Large intestine (tissue), 3 donors: Measurements from ENCODE around the gene COG8. TPM values are rescaled to one million over a fixed set of nuclear protein-coding genes. Genes with fewer than 3 reads are reported as not detected.
A peak's percentile ranks its signal among the peaks of the same experiment; 100 is the strongest.

Experiments
- DNase-seq, 2 donors: peaks; one replicate each; pipeline versions ENCODE4 v3.0.0 to v3.0.0-alpha.2; 2013
- H3K27ac ChIP-seq: one replicate; pipeline ENCODE4 v1.5.1; 2013; ENCODE audit warnings: low read length
- H3K27me3 ChIP-seq: 2 replicates; pipeline ENCODE4 v1.6.1; 2013; ENCODE audit warnings: low read length; ENCODE audit not compliant: control insufficient read depth, insufficient read depth
- H3K36me3 ChIP-seq: 2 replicates; pipeline ENCODE4 v1.6.1; 2013; ENCODE audit warnings: low read length; ENCODE audit not compliant: control insufficient read depth, insufficient read depth
- H3K4me1 ChIP-seq: one replicate; pipeline ENCODE4 v1.6.1; 2013; ENCODE audit warnings: low read length; ENCODE audit not compliant: control insufficient read depth, insufficient read depth
- H3K4me3 ChIP-seq: one replicate; pipeline ENCODE4 v1.5.1; 2013; ENCODE audit warnings: low read length
- H3K9me3 ChIP-seq: one replicate; pipeline ENCODE4 v1.6.1; 2013; ENCODE audit warnings: mild to moderate bottlenecking, low read depth, low read length, moderate library complexity; ENCODE audit not compliant: control insufficient read depth
- WGBS: methylation state at CpG from one replicate; pipeline ENCODE4 v1.1.5; 2013; ENCODE audit warnings: low lambda C conversion rate; ENCODE audit not compliant: insufficient coverage; 5-methylcytosine and 5-hydroxymethylcytosine counted together
- polyA plus RNA-seq: library from polyadenylated mRNA; unstranded; fragments of 120-200 nt; gene quantifications from one replicate; pipeline ENCODE4 v1.2.1, GENCODE V29; 2013

Gene COG8
- polyA plus RNA-seq, 1 donor = 29.0 TPM

GRCh38 chr16:69349536-69349935, 10.2 kb upstream of the COG8 start:
- WGBS = no CpG with 5 or more reads among the region's 10 CpGs
- H3K36me3 ChIP-seq = peaks cover 13% of the 10 kb centered on the region
- H3K4me3 ChIP-seq = no peak overlapping the region

GRCh38 chr16:69348222-69348621, 8.9 kb upstream of the COG8 start:
- Histone ChIP-seq H3K4me3 (no peak overlapping the region), H3K9me3 (no peaks in the 10 kb centered on the region), H3K36me3 (peaks cover 20% of the 10 kb centered on the region), H3K4me1 (peaks cover 11% of the 10 kb centered on the region), H3K27ac (no peak overlapping the region), H3K27me3 (no peaks in the 10 kb centered on the region)
- no CpG with 5 or more reads among the region's 6 CpGs for WGBS
- no peak for DNase-seq

More at GRCh38 chr16:69349536-69349935, 10.2 kb upstream of the COG8 start:
- Histone ChIP-seq H3K27ac (no peak overlapping the region), H3K9me3 (no peaks in the 10 kb centered on the region), H3K4me1 (peaks cover 11% of the 10 kb centered on the region), H3K27me3 (no peaks in the 10 kb centered on the region)
- DNase-seq = no peak

- no peak for DNase-seq
- WGBS = no CpG with 5 or more reads among the region's 6 CpGs
- H3K4me1 ChIP-seq = peaks cover 6% of the 10 kb centered on the region
- no peak overlapping the region for H3K4me3 ChIP-seq
- peaks cover 16% of the 10 kb centered on the region for H3K36me3 ChIP-seq
- H3K27me3 ChIP-seq = no peaks in the 10 kb centered on the region
- H3K9me3 ChIP-seq = no peaks in the 10 kb centered on the region
- H3K27ac ChIP-seq = no peak overlapping the region
Measured at GRCh38 chr16:69346683-69347082, 7.3 kb upstream of the COG8 start.

- Histone ChIP-seq H3K4me3 (no peak overlapping the region), H3K27me3 (no peaks in the 10 kb centered on the region), H3K4me1 (peaks cover 2% of the 10 kb centered on the region), H3K36me3 (peaks cover 23% of the 10 kb centered on the region), H3K27ac (no peak overlapping the region), H3K9me3 (no peaks in the 10 kb centered on the region)
- DNase-seq = no peak
- WGBS = no CpG with 5 or more reads among the region's 4 CpGs
Measured at GRCh38 chr16:69345923-69346322, 6.6 kb upstream of the COG8 start.

GRCh38 chr16:69344171-69344570, 4.8 kb upstream of the COG8 start:
- Histone ChIP-seq H3K27me3 (no peaks in the 10 kb centered on the region), H3K4me1 (peaks cover 6% of the 10 kb centered on the region), H3K4me3 (no peak overlapping the region), H3K27ac (no peak overlapping the region), H3K9me3 (no peaks in the 10 kb centered on the region), H3K36me3 (peaks cover 23% of the 10 kb centered on the region)
- 100% methylated on average over 1 of the region's 5 CpGs for WGBS
- no peak for DNase-seq

GRCh38 chr16:69340095-69340644, 806 bp upstream of the COG8 start:
- no peak for DNase-seq
- Histone ChIP-seq H3K36me3 (peaks cover 33% of the 10 kb centered on the region), H3K27ac (peak overlapping the region; percentile 85), H3K9me3 (no peaks in the 10 kb centered on the region), H3K4me1 (peaks cover 13% of the 10 kb centered on the region), H3K4me3 (peak overlapping the region; percentile 82), H3K27me3 (no peaks in the 10 kb centered on the region)
- WGBS = 60% methylated on average over 1 of the region's 16 CpGs

- WGBS = 0% methylated on average over 1 of the region's 46 CpGs
- Histone ChIP-seq H3K27ac (peak overlapping the region; percentile 85), H3K27me3 (no peaks in the 10 kb centered on the region), H3K36me3 (peaks cover 42% of the 10 kb centered on the region), H3K9me3 (no peaks in the 10 kb centered on the region), H3K4me3 (peak overlapping the region; percentile 82), H3K4me1 (peaks cover 13% of the 10 kb centered on the region)
- DNase-seq = no peak
Measured at GRCh38 chr16:69338557-69339288, 641 bp downstream of the COG8 start.

- Histone ChIP-seq H3K36me3 (peaks cover 47% of the 10 kb centered on the region), H3K4me3 (no peak overlapping the region), H3K27ac (no peak overlapping the region), H3K9me3 (no peaks in the 10 kb centered on the region), H3K4me1 (peaks cover 7% of the 10 kb centered on the region), H3K27me3 (no peaks in the 10 kb centered on the region)
- WGBS = no CpG with 5 or more reads among the region's 9 CpGs
- DNase-seq = no peak
Measured at GRCh38 chr16:69334696-69335095, 4.7 kb downstream of the COG8 start.

- no CpG with 5 or more reads among the region's 93 CpGs for WGBS
- Histone ChIP-seq H3K4me1 (peaks cover 40% of the 10 kb centered on the region), H3K36me3 (peaks cover 59% of the 10 kb centered on the region), H3K27ac (peak within 1 kb of the TSS; percentile 74), H3K27me3 (no peaks in the 10 kb centered on the region), H3K9me3 (no peaks in the 10 kb centered on the region), H3K4me3 (peak within 1 kb of the TSS; percentile 76)
- peak; percentile 92 to 97 for DNase-seq
Measured at GRCh38 chr16:69330286-69331109, 8.9 kb downstream of the COG8 start, which contains the start of gene PDF. TSS of gene PDF (minus strand) at chr16:69330588. CDS start at chr16:69330570, 18 bp downstream.
